ENCODE measurements around the gene CDH4. TPM values are rescaled to one million over a fixed set of nuclear protein-coding genes. Genes with fewer than 3 reads are reported as not detected.

The CDH4 gene
- total RNA-seq, 1 donor from 2014 or later, result 8.9 TPM

DNA sequence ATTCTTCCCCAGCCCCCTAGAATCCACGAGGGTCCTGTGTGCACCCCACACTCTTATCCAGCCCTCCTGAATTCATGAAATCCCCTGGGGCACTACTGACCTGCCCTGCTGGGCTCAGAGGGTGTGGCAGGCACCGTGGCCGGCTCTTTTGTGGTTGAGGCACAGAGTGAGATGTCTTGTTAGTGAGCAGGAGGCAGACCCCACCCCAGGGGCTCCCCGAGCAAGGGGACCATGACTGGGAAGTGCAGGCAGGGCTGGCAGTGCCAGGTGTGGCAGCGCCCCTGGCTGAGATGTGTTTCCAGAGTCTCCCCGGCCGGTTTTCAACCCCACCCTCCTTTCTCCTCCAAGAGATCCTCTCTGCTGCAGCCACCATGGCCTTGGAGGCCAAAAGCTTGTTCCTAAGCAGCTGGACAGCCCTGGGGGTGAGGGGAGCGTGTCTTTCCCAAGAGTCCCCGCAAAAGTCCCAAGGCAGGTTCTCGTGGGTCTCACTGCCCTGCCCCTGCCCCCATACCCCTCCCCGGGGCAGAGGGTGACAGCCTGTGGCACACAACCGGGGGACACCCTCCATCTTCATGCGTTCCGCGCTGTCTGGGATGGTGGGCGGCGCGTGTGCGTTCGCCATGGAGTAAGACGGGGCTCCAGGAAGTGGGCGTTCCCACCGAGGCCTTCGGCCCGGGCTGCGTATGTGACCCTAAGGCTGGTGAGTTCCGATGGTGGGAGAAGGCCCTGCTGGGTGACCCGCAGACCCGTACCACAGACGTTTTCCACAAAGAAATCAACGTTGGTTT is 604.8 kb downstream of the CDH4 start:
- TF ChIP-seq, protein P1, sequence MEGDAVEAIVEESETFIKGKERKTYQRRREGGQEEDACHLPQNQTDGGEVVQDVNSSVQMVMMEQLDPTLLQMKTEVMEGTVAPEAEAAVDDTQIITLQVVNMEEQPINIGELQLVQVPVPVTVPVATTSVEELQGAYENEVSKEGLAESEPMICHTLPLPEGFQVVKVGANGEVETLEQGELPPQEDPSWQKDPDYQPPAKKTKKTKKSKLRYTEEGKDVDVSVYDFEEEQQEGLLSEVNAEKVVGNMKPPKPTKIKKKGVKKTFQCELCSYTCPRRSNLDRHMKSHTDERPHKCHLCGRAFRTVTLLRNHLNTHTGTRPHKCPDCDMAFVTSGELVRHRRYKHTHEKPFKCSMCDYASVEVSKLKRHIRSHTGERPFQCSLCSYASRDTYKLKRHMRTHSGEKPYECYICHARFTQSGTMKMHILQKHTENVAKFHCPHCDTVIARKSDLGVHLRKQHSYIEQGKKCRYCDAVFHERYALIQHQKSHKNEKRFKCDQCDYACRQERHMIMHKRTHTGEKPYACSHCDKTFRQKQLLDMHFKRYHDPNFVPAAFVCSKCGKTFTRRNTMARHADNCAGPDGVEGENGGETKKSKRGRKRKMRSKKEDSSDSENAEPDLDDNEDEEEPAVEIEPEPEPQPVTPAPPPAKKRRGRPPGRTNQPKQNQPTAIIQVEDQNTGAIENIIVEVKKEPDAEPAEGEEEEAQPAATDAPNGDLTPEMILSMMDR (conservative IDR thresholded peaks at IDR 0.05), result no peak
- no peaks in the 10 kb centered on the region for H3K9me3 Mint-ChIP-seq
- H3K27ac Mint-ChIP-seq (ENCODE audit: unreplicated experiment), result no peak overlapping the region
- DNase-seq (ENCODE audit: low read depth, low spot score), result no peak
- no peaks in the 10 kb centered on the region for H3K27me3 Mint-ChIP-seq (ENCODE audit: low read depth)
- peaks cover 3% of the 10 kb centered on the region for H3K36me3 Mint-ChIP-seq (ENCODE audit: low read depth)
- no peaks in the 10 kb centered on the region for H3K4me1 Mint-ChIP-seq
- no peak overlapping the region for H3K4me3 Mint-ChIP-seq

DNA sequence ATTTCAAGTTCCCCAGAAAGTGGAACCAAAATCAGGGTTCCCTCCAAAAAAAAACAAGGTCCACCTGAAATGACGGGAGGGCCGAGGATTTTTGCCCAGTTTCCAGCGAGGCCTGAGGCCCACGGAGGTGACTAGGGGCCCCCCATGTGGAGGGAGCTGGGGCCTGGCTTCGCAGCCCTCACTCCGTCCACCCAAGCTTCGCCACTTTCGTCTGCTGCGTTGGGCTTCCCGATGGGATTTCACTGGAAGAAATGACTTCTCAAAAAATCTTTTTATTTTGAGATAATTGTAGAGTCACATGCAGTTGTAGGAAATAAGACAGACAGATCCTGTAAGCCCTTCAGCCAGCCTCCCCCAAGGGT is 605.3 kb downstream of the CDH4 start:
- no peaks in the 10 kb centered on the region for H3K9me3 Mint-ChIP-seq
- H3K36me3 Mint-ChIP-seq (ENCODE audit: low read depth), result peaks cover 3% of the 10 kb centered on the region
- H3K27me3 Mint-ChIP-seq (ENCODE audit: low read depth), result no peaks in the 10 kb centered on the region
- DNase-seq (ENCODE audit: low read depth, low spot score), result no peak
- H3K27ac Mint-ChIP-seq (ENCODE audit: unreplicated experiment), result no peak overlapping the region
- TF ChIP-seq, protein P1 (conservative IDR thresholded peaks at IDR 0.05), result no peak
- no peaks in the 10 kb centered on the region for H3K4me1 Mint-ChIP-seq
- no peak overlapping the region for H3K4me3 Mint-ChIP-seq

DNA sequence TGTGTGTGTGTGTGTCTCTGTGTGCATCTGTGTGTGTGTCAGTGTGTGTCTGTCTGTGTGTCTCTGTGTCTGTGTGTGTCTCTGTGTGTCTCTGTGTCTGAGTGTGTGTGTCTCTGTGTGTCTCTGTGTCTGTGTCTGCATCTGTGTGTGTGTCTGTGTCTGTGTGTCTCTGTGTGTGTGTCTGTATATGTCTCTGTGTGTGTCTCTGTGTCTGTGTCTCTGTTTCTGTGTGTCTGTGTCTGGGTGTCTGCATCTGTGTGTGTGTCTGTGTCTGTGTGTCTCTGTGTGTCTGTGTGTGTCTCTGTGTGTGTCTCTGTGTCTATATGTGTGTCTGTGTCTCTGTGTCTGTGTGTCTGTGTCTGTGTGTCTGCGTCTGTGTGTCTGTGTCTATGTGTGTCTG is 605.8 kb downstream of the CDH4 start:
- Mint-ChIP-seq H3K4me3 (no peak overlapping the region), H3K27me3 (ENCODE audit: low read depth) (no peaks in the 10 kb centered on the region), H3K9me3 (no peaks in the 10 kb centered on the region), H3K4me1 (no peaks in the 10 kb centered on the region), H3K27ac (ENCODE audit: unreplicated experiment) (no peak overlapping the region), H3K36me3 (ENCODE audit: low read depth) (peaks cover 3% of the 10 kb centered on the region)
- no peak for DNase-seq (ENCODE audit: low read depth, low spot score)
- TF ChIP-seq, protein P1 (conservative IDR thresholded peaks at IDR 0.05), result no peak

DNA sequence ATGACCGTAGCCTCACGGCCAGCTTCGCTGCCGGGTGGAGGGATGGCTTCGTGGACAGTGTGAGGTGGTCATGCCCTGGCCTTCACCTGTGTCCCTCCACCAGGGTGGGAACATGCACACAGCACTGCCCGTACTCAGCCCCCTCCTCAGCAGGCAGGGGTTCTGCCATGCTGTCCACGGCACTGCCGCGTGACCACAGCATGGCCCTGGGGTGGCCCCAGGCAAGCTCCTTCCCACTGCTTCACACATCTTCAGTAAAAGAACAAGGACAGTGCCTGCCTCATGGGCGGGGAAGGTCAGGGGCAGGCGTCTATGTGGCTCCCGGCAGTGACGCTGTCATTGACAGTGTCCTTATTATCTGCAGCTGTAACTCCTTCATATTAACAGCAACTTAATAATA is 607.7 kb downstream of the CDH4 start:
- H3K9me3 Mint-ChIP-seq, result no peaks in the 10 kb centered on the region
- no peaks in the 10 kb centered on the region for H3K4me1 Mint-ChIP-seq

DNA sequence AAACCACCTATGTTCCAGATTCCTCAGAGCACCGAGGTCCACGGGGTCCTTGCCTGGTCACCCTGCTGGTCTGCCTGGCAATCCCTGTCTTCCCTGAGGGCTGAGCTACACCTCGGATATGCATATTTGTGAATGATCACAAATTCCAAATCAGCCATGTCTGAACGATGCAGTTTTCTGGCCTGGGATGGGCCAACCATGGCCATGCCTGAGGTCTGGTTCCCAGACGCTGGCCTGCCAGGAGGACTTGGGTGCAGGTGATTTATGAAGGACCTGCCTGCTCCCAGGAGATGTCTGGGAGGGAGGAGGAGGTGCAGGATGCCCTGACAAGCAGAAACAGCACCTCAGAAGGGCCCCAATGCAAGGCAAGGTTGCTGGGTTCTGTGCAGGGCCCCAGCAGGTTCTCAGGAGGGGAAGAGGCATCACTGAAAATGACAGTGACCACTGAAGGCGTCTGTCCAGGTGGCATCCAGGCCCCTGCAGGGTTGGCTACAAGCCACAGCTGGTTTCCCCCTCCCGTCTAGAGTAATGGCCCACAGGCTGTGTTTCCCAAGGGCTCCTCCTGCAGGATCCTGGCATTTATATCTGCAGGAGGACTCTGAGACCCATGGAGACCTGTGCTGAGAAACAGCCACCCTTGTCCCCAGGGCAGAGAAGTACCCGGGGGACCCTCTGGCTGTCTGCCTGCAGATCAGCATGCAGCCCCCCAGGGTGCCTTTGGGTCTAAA is 608.4 kb downstream of the CDH4 start:
- Mint-ChIP-seq H3K4me1 (no peaks in the 10 kb centered on the region), H3K27me3 (ENCODE audit: low read depth) (no peaks in the 10 kb centered on the region), H3K36me3 (ENCODE audit: low read depth) (peaks cover 3% of the 10 kb centered on the region), H3K4me3 (no peak overlapping the region), H3K9me3 (no peaks in the 10 kb centered on the region), H3K27ac (ENCODE audit: unreplicated experiment) (no peak overlapping the region)
- TF ChIP-seq, protein P1 (conservative IDR thresholded peaks at IDR 0.05), result no peak
- DNase-seq (ENCODE audit: low read depth, low spot score), result no peak

More for the DNA sequence above, 607.7 kb downstream of the CDH4 start:
- TF ChIP-seq, protein P1 (conservative IDR thresholded peaks at IDR 0.05), result no peak
- Mint-ChIP-seq H3K36me3 (ENCODE audit: low read depth) (peaks cover 3% of the 10 kb centered on the region), H3K27me3 (ENCODE audit: low read depth) (no peaks in the 10 kb centered on the region), H3K27ac (ENCODE audit: unreplicated experiment) (no peak overlapping the region), H3K4me3 (no peak overlapping the region)
- no peak for DNase-seq (ENCODE audit: low read depth, low spot score)

Data from neural crest cell (in vitro differentiated cells).